LoVo (cell line): Measurements from ENCODE around the gene KIF2C.
A peak's percentile ranks its signal among the peaks of the same experiment; 100 is the strongest.
"Not testable (repeated sequence)": the region's sequence is repeated elsewhere in the genome, so short reads cannot be mapped to it uniquely, and the experiment has no call there.

Source experiments
- DNase-seq: peaks from one replicate; pipeline ENCODE4 v3.0.0-alpha.2; 2016; ENCODE audit warnings: low spot score

The KIF2C gene

GRCh38 chr1:44719318-44719717, 20.3 kb upstream of the KIF2C start:
- DNase-seq = no peak

- DNase-seq = no peak
Measured at GRCh38 chr1:44720281-44720680, 19.4 kb upstream of the KIF2C start.

GRCh38 chr1:44721485-44722361, 17.9 kb upstream of the KIF2C start:
- peak; percentile 90 for DNase-seq

- no peak for DNase-seq
Measured at GRCh38 chr1:44723064-44723463, 16.6 kb upstream of the KIF2C start.

- DNase-seq = no peak
Measured at GRCh38 chr1:44723496-44724295, 15.9 kb upstream of the KIF2C start.

GRCh38 chr1:44724296-44724954, 15.2 kb upstream of the KIF2C start:
- no peak for DNase-seq

- DNase-seq = no peak
Measured at GRCh38 chr1:44724955-44725698, 14.5 kb upstream of the KIF2C start.

GRCh38 chr1:44730741-44731512, 8.7 kb upstream of the KIF2C start, which contains the start of gene RNU5D-1:
Gene RNU5D-1 (minus strand): TSS chr1:44731170.
- DNase-seq = peak; percentile 96

GRCh38 chr1:44733365-44733764, 6.3 kb upstream of the KIF2C start:
- DNase-seq = peak; percentile 21

GRCh38 chr1:44733784-44734183, 5.9 kb upstream of the KIF2C start:
- no peak for DNase-seq

- no peak for DNase-seq
Measured at GRCh38 chr1:44735992-44736391, 3.6 kb upstream of the KIF2C start.

GRCh38 chr1:44738953-44739306, 707 bp upstream of the KIF2C start:
- DNase-seq = not testable (repeated sequence)

- DNase-seq = no peak
Measured at GRCh38 chr1:44740179-44740617, 561 bp downstream of the KIF2C start.

GRCh38 chr1:44743211-44743610, 3.6 kb downstream of the KIF2C start:
- no peak for DNase-seq

GRCh38 chr1:44747878-44748277, 8.2 kb downstream of the KIF2C start:
- no peak for DNase-seq

- no peak for DNase-seq
Measured at GRCh38 chr1:44757420-44757819, 17.8 kb downstream of the KIF2C start.

- DNase-seq = no peak
Measured at GRCh38 chr1:44759077-44759476, 19.4 kb downstream of the KIF2C start.

- no peak for DNase-seq
Measured at GRCh38 chr1:44760876-44761275, 21.2 kb downstream of the KIF2C start.

GRCh38 chr1:44766421-44766820, 26.8 kb downstream of the KIF2C start:
- not testable (repeated sequence) for DNase-seq

- DNase-seq = peak; percentile 93
Measured at GRCh38 chr1:44775078-44775929, 35.7 kb downstream of the KIF2C start, which contains the start of gene RPS8. Gene RPS8 (plus strand): TSS chr1:44775540. CDS start chr1:44775597, 57 bp downstream.
